AG08395 (cell line): Measurements from ENCODE around the gene C1orf159.

Experiments
- DNase-seq: peaks from one replicate; pipeline ENCODE4 v3.0.0; 2012; ENCODE audit warnings: mixed read lengths, low spot score

Gene C1orf159

GRCh38 chr1:1053682-1054081, 62.2 kb downstream of the C1orf159 start:
- no peak for DNase-seq

- DNase-seq: no peak
Measured at GRCh38 chr1:1053022-1053421, 62.9 kb downstream of the C1orf159 start.

GRCh38 chr1:1052003-1052840, 63.7 kb downstream of the C1orf159 start:
- no peak for DNase-seq

GRCh38 chr1:1051127-1051810, 64.6 kb downstream of the C1orf159 start:
- DNase-seq: no peak

- DNase-seq: no peak
Measured at GRCh38 chr1:1050577-1051052, 65.3 kb downstream of the C1orf159 start.

- no peak for DNase-seq
Measured at GRCh38 chr1:1049318-1050165, 66.3 kb downstream of the C1orf159 start.

GRCh38 chr1:1048765-1049164, 67.1 kb downstream of the C1orf159 start:
- DNase-seq: no peak

- DNase-seq: no peak
Measured at GRCh38 chr1:1047963-1048362, 67.9 kb downstream of the C1orf159 start.

GRCh38 chr1:1047407-1047806, 68.5 kb downstream of the C1orf159 start:
- DNase-seq: no peak

GRCh38 chr1:1046767-1047166, 69.1 kb downstream of the C1orf159 start:
- DNase-seq: no peak

GRCh38 chr1:1046243-1046642, 69.6 kb downstream of the C1orf159 start:
- DNase-seq: no peak

GRCh38 chr1:1045129-1045528, 70.8 kb downstream of the C1orf159 start:
- DNase-seq: no peak

- DNase-seq: no peak
Measured at GRCh38 chr1:1044455-1045078, 71.3 kb downstream of the C1orf159 start.

- no peak for DNase-seq
Measured at GRCh38 chr1:1043921-1044320, 72.0 kb downstream of the C1orf159 start.

GRCh38 chr1:1043411-1043810, 72.5 kb downstream of the C1orf159 start:
- DNase-seq: no peak

- DNase-seq: no peak
Measured at GRCh38 chr1:1042835-1043234, 73.1 kb downstream of the C1orf159 start.

- DNase-seq: no peak
Measured at GRCh38 chr1:1041873-1042272, 74.0 kb downstream of the C1orf159 start.

GRCh38 chr1:1041092-1041523, 74.8 kb downstream of the C1orf159 start:
- no peak for DNase-seq

- DNase-seq: peak; percentile 97
Measured at GRCh38 chr1:1040004-1040991, 75.6 kb downstream of the C1orf159 start.

GRCh38 chr1:1039145-1039910, 76.6 kb downstream of the C1orf159 start:
- DNase-seq: no peak
